Measurements from ENCODE around the gene ANXA5.

ANXA5 gene

DNA sequence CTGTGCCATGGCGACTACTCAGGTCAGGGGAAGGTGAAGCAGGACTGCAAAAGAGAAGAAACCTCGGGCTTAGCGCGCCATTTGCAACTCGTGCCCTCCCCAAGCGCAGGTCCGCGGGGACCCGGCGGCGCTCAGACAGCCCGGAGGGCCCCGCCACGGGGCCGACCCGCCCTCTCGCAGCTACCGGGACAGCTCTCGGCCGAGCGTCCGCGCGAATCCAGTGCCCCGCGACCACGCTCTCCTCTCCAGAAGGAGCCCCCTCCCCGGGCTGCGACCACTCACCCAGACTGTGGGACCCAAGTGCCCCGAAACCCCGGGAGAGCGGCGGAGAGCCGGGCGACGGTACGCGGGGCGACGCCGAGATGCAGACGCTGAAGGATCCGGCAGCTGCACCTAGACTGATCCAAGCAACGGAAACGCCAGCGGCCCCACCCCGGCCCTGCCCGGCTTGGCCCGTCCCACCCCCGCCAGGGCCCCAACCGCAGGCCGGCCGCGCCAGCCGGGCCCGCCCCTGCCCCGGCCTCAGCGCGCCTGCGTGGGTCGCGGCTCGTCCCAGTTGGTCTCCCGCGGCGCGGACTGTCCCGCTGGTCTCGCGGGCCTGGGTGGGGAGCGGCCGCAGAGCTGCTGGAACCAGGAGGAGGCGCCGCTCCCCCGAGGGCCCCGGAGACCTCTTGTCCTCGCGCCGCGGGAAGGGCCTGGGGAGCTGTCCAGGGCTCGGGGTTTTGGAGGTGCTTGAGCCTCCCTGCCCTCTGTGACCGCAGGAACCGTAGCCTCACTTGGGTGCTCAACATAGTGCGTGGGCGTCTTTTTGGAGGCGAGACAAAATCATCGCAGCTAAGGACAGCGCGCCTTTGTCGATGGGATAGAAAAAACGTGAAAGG is at the start of gene ANXA5 (continued):
- TF ChIP-seq ZNF513 (tag by site-specific recombination; IDR thresholded peaks at IDR 0.05) (no peak), ZNF404 (tag by site-specific recombination; IDR thresholded peaks at IDR 0.05) (no peak), ZBTB17 (tag by site-specific recombination; IDR thresholded peaks at IDR 0.05) (no peak), ZNF211 (tag by site-specific recombination; IDR thresholded peaks at IDR 0.05; ENCODE audit: low read depth) (no peak), ZNF10 (tag by site-specific recombination; IDR thresholded peaks at IDR 0.05) (no peak), ZBTB6 (tag by site-specific recombination; IDR thresholded peaks at IDR 0.05) (peak; percentile 47; the same call in 1 of the 2 replicates), BCL11B (tag by site-specific recombination; IDR thresholded peaks at IDR 0.05; ENCODE audit: low read depth) (no peak), SCRT1 (tag by site-specific recombination; IDR thresholded peaks at IDR 0.05; ENCODE audit: borderline replicate concordance) (no peak), ZNF114 (tag by site-specific recombination; IDR thresholded peaks at IDR 0.05) (no peak), ZNF23 (tag by site-specific recombination; IDR thresholded peaks at IDR 0.05; ENCODE audit: borderline replicate concordance) (no peak), HOXA7 (CRISPR knock-in tag; IDR thresholded peaks at IDR 0.05; ENCODE audit: borderline replicate concordance) (no peak), YY1 (tag by site-specific recombination; IDR thresholded peaks at IDR 0.05) (0 out of 2 replicates have a peak, but pooled peaks have one; percentile 29), ZNF354C (tag by site-specific recombination; IDR thresholded peaks at IDR 0.05; ENCODE audit: borderline replicate concordance, low read depth) (no peak), ZBTB20 (tag by site-specific recombination; IDR thresholded peaks at IDR 0.05) (peak; percentile 72; the same call in 1 of the 2 replicates), ZNF664 (tag by site-specific recombination; IDR thresholded peaks at IDR 0.05) (no peak), ZNF529 (tag by site-specific recombination; IDR thresholded peaks at IDR 0.05; ENCODE audit: insufficient replicate concordance) (no peak), ZFP37 (tag by site-specific recombination; IDR thresholded peaks at IDR 0.05) (0 out of 2 replicates have a peak, but pooled peaks have one; percentile 34), EGR2 (tag by site-specific recombination; IDR thresholded peaks at IDR 0.05; ENCODE audit: low read depth) (no peak; the same call in 1 of the 2 replicates), ZNF560 (tag by site-specific recombination; IDR thresholded peaks at IDR 0.05; ENCODE audit: borderline replicate concordance) (no peak), ZNF391 (tag by site-specific recombination; IDR thresholded peaks at IDR 0.05; ENCODE audit: borderline replicate concordance, low read depth) (no peak), ZNF221 (tag by site-specific recombination; IDR thresholded peaks at IDR 0.05; ENCODE audit: borderline replicate concordance) (no peak), REPIN1 (tag by site-specific recombination; IDR thresholded peaks at IDR 0.05; ENCODE audit: low read depth) (no peak), ZNF544 (tag by site-specific recombination; IDR thresholded peaks at IDR 0.05) (no peak), SETDB1 (IDR thresholded peaks at IDR 0.05; ENCODE audit: insufficient read length, low read length) (no peak), KLF9 (tag by site-specific recombination; IDR thresholded peaks at IDR 0.05; ENCODE audit: low read depth) (peak; percentile 46), ZNF658 (tag by site-specific recombination; IDR thresholded peaks at IDR 0.05) (no peak), ZNF549 (tag by site-specific recombination; IDR thresholded peaks at IDR 0.05) (no peak), KLF7 (tag by site-specific recombination; IDR thresholded peaks at IDR 0.05; ENCODE audit: borderline replicate concordance) (no peak), OVOL3 (tag by site-specific recombination; IDR thresholded peaks at IDR 0.05) (no peak), ZNF24 (tag by site-specific recombination; IDR thresholded peaks at IDR 0.05) (no peak), ZNF366 (tag by site-specific recombination; conservative IDR thresholded peaks at IDR 0.05) (no peak), ZNF223 (tag by site-specific recombination; IDR thresholded peaks at IDR 0.05) (no peak)
- TF ChIP-seq, protein P1, sequence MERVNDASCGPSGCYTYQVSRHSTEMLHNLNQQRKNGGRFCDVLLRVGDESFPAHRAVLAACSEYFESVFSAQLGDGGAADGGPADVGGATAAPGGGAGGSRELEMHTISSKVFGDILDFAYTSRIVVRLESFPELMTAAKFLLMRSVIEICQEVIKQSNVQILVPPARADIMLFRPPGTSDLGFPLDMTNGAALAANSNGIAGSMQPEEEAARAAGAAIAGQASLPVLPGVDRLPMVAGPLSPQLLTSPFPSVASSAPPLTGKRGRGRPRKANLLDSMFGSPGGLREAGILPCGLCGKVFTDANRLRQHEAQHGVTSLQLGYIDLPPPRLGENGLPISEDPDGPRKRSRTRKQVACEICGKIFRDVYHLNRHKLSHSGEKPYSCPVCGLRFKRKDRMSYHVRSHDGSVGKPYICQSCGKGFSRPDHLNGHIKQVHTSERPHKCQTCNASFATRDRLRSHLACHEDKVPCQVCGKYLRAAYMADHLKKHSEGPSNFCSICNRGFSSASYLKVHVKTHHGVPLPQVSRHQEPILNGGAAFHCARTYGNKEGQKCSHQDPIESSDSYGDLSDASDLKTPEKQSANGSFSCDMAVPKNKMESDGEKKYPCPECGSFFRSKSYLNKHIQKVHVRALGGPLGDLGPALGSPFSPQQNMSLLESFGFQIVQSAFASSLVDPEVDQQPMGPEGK (tag by site-specific recombination; IDR thresholded peaks at IDR 0.05): peak; percentile 34; the same call in 1 of the 2 replicates
- TF ChIP-seq, protein P2, sequence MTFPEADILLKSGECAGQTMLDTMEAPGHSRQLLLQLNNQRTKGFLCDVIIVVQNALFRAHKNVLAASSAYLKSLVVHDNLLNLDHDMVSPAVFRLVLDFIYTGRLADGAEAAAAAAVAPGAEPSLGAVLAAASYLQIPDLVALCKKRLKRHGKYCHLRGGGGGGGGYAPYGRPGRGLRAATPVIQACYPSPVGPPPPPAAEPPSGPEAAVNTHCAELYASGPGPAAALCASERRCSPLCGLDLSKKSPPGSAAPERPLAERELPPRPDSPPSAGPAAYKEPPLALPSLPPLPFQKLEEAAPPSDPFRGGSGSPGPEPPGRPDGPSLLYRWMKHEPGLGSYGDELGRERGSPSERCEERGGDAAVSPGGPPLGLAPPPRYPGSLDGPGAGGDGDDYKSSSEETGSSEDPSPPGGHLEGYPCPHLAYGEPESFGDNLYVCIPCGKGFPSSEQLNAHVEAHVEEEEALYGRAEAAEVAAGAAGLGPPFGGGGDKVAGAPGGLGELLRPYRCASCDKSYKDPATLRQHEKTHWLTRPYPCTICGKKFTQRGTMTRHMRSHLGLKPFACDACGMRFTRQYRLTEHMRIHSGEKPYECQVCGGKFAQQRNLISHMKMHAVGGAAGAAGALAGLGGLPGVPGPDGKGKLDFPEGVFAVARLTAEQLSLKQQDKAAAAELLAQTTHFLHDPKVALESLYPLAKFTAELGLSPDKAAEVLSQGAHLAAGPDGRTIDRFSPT (tag by site-specific recombination; IDR thresholded peaks at IDR 0.05): no peak

Data from HEK293 (cell line).